SU-DHL-6 (cell line): ENCODE measurements around the gene SLC35A3.

ENCODE experiments used
- H2AFZ ChIP-seq: fragments of 200-600 bp; sonication (generic); 2 replicates; pipeline ENCODE4 v1.6.1; 2014; ENCODE audit warnings: low read depth, mild to moderate bottlenecking, moderate library complexity, mixed read lengths, antibody characterized with exemption, low read length; ENCODE audit not compliant: severe bottlenecking
- H3F3A ChIP-seq: fragments of 200-600 bp; shearing (Covaris generic); 2 replicates; pipeline ENCODE4 v1.6.0; 2016; ENCODE audit warnings: antibody characterized with exemption, mild to moderate bottlenecking; ENCODE audit not compliant: insufficient read depth
- H3K27ac ChIP-seq: fragments of 200-600 bp; sonication (generic); 2 replicates; pipeline ENCODE4 v1.5.1; 2016; ENCODE audit warnings: low read depth, mild to moderate bottlenecking, low read length, moderate library complexity, mixed read lengths
- H3K27me3 ChIP-seq: fragments of 200-600 bp; sonication (generic), shearing (Covaris generic); 2 replicates; pipeline ENCODE4 v1.6.0; 2014; ENCODE audit warnings: mild to moderate bottlenecking, low read length
- H3K36me3 ChIP-seq: fragments of 200-600 bp; sonication (generic); 2 replicates; pipeline ENCODE4 v1.6.1; 2014; ENCODE audit warnings: mild to moderate bottlenecking, low read length, mixed read lengths
- H3K4me2 ChIP-seq: fragments of 300-600, 200-600 bp; shearing (Covaris generic), sonication (generic); 2 replicates; pipeline ENCODE4 v1.6.0; 2014; ENCODE audit warnings: low read length, low read depth, mild to moderate bottlenecking; ENCODE audit not compliant: poor library complexity, severe bottlenecking
- H3K4me3 ChIP-seq: fragments of 200-600 bp; sonication (generic); 2 replicates; pipeline ENCODE4 v1.5.1; 2014; ENCODE audit warnings: antibody characterized with exemption, low read length, mild to moderate bottlenecking, mixed read lengths; ENCODE audit not compliant: insufficient read depth, poor library complexity, severe bottlenecking
- H3K79me2 ChIP-seq: fragments of 200-600 bp; sonication (generic); 2 replicates; pipeline ENCODE4 v1.6.1; 2014; ENCODE audit warnings: mild to moderate bottlenecking, low read length, moderate library complexity; ENCODE audit not compliant: insufficient read depth
- H3K9ac ChIP-seq: fragments of 200-600 bp; sonication (generic); 2 replicates; pipeline ENCODE4 v1.7.0; 2014; ENCODE audit warnings: mild to moderate bottlenecking, low read length
- H3K9me2 ChIP-seq: fragments of 200-600 bp; sonication (generic); replicated peaks from 2 replicates; pipeline ENCODE4 v1.6.1; 2014; ENCODE audit warnings: low read length; ENCODE audit not compliant: insufficient read depth
- H3K9me3 ChIP-seq: fragments of 200-600 bp; sonication (generic); 2 replicates; pipeline ENCODE4 v1.6.1; 2014; ENCODE audit warnings: low read length, mixed read lengths; ENCODE audit not compliant: insufficient read depth
- H4K20me1 ChIP-seq: fragments of 200-600 bp; sonication (generic); 2 replicates; pipeline ENCODE4 v1.6.1; 2014; ENCODE audit warnings: low read depth, mild to moderate bottlenecking, antibody characterized with exemption, low read length, moderate library complexity, mixed read lengths
- EZH2phosphoT487 ChIP-seq: fragments of 200-600 bp; sonication (generic), shearing (Covaris generic); conservative IDR thresholded peaks from 2 replicates; pipeline ENCODE4 v1.6.1; 2018; ENCODE audit warnings: mild to moderate bottlenecking, antibody characterized with exemption, low read length, moderate library complexity, mixed read lengths
- TF ChIP-seq, protein P1 (sequence below): fragments of 200-600 bp; sonication (generic); IDR thresholded peaks from one replicate; pipeline ENCODE4 v1.5.1; 2017; ENCODE audit warnings: antibody characterized with exemption, mild to moderate bottlenecking, low read length, moderate library complexity; ENCODE audit not compliant: insufficient read depth, poor library complexity, severe bottlenecking

The SLC35A3 gene

GRCh38 chr1:100070201-100070939, 100.6 kb downstream of the SLC35A3 start:
- no peaks in the 10 kb centered on the region for H3K9me3 ChIP-seq
- H3K79me2 ChIP-seq = peaks cover 8% of the 10 kb centered on the region
- H3K4me2 ChIP-seq = no peak overlapping the region
- H3K4me3 ChIP-seq = no peak overlapping the region
- no peaks in the 10 kb centered on the region for H3K9me2 ChIP-seq
- no peak overlapping the region for H2AFZ ChIP-seq
- peaks cover 24% of the 10 kb centered on the region; the same call in 1 of the 2 replicates for H3K36me3 ChIP-seq
- no peaks in the 10 kb centered on the region for H3K27me3 ChIP-seq
- H3K9ac ChIP-seq = no peak overlapping the region
- no peaks in the 10 kb centered on the region for H3F3A ChIP-seq
- H4K20me1 ChIP-seq = no peaks in the 10 kb centered on the region
- no peak overlapping the region for H3K27ac ChIP-seq
- TF ChIP-seq, protein P1, sequence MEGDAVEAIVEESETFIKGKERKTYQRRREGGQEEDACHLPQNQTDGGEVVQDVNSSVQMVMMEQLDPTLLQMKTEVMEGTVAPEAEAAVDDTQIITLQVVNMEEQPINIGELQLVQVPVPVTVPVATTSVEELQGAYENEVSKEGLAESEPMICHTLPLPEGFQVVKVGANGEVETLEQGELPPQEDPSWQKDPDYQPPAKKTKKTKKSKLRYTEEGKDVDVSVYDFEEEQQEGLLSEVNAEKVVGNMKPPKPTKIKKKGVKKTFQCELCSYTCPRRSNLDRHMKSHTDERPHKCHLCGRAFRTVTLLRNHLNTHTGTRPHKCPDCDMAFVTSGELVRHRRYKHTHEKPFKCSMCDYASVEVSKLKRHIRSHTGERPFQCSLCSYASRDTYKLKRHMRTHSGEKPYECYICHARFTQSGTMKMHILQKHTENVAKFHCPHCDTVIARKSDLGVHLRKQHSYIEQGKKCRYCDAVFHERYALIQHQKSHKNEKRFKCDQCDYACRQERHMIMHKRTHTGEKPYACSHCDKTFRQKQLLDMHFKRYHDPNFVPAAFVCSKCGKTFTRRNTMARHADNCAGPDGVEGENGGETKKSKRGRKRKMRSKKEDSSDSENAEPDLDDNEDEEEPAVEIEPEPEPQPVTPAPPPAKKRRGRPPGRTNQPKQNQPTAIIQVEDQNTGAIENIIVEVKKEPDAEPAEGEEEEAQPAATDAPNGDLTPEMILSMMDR = no peak
- TF ChIP-seq EZH2phosphoT487 = no peak

- Histone ChIP-seq H3F3A (no peaks in the 10 kb centered on the region), H3K4me3 (no peak overlapping the region), H3K9me2 (no peaks in the 10 kb centered on the region), H4K20me1 (no peaks in the 10 kb centered on the region), H3K4me2 (no peak overlapping the region), H3K27me3 (no peaks in the 10 kb centered on the region), H3K9me3 (no peaks in the 10 kb centered on the region), H3K27ac (no peak overlapping the region), H3K36me3 (peaks cover 24% of the 10 kb centered on the region), H2AFZ (no peak overlapping the region), H3K9ac (no peak overlapping the region), H3K79me2 (no peaks in the 10 kb centered on the region)
- no peak for TF ChIP-seq EZH2phosphoT487
- TF ChIP-seq, protein P1 = no peak
These were observed 103.7 kb downstream of the SLC35A3 start for GRCh38 chr1:100073531-100073930.

DNA sequence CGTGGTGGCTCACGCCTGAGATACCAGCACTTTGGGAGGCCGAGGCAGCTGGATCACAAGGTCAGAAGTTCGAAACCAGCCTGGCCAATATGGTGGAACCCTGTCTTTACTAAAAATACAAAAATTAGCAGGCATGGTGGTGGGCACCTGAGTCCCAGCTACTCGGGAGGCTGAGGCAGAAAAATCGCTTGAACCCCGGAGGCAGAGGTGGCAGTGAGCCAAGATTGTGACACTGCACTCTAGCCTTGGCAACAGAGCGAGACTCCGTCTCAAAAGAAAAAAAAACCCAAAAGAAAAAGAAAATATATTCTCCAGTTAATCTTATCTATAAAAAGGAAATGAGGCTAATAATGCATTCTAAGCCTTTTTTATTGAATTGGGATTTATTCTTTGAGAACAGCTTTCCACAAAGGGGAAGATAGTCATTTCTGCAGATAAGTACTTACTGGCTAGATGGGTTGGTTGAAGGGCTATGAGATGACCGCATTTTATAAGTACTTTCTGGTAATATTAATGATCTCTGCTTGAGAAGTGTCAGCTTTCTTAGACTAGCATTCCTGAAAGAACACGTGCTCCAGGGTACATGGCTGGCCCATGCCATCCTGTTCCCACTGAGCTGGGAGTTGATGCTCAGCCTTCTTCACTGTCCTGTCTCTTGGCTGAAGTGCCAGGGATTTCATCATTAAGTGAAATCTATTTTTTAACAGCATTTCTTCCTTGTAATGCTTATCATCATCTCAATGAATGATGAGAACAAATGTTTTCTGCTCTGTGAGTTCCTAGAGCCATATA, 105.0 kb downstream of the SLC35A3 start:
- Histone ChIP-seq H3K36me3 (peaks cover 20% of the 10 kb centered on the region), H3K79me2 (no peaks in the 10 kb centered on the region)
- no peak for TF ChIP-seq EZH2phosphoT487
- TF ChIP-seq, protein P1 = no peak

More for the DNA sequence above, 105.0 kb downstream of the SLC35A3 start:
- Histone ChIP-seq H3K9me3 (no peaks in the 10 kb centered on the region), H3F3A (no peaks in the 10 kb centered on the region), H3K4me2 (no peak overlapping the region), H3K27ac (no peak overlapping the region), H2AFZ (no peak overlapping the region), H4K20me1 (no peaks in the 10 kb centered on the region), H3K9me2 (no peaks in the 10 kb centered on the region), H3K9ac (no peak overlapping the region), H3K4me3 (no peak overlapping the region), H3K27me3 (no peaks in the 10 kb centered on the region)
